SIG-M5 (cell line): ENCODE data around the gene AWAT2.

ENCODE experiments used
- DNase-seq: peaks from one replicate; lab custom pipeline; 2025; lab: John Stamatoyannopoulos, UW

AWAT2 gene

GRCh38 chrX:69996113-69996468 lies 53.6 kb downstream of the AWAT2 start:
- DNase-seq: no peak

DNA sequence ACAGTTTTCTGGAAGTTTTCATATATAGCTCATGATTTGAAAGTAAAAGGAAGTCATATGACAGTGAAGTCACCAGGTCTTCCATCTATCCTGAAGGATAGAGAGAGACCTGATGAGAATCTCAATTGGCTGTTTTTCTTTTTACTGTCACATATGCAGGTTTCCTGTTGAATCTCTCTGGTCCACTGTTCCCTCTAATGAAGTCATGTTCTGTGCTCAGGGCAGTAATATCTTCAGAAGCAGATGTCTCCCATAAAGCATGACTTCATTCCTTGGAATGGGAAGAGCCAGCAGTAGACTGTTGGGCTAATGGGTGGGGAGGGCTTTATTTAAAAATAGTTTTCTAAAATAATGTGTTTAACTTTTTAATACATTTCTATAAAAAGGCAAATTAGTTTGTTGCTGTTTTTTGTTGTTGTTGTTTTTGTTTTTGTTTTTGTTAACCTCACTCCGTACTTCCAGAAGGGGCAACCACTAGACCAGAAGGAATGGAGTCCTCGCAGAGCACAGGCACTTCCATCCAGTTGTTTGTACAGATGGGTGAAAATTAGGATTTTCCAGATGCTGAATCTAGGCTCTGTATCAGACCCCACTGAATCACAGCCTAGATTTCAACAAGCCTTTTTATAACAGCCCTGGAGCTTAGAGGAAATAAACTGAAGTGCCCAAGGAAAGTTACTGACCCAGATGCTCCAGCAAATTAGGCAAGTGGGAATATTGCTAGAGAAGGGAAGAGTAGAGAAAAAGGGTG lies 54.2 kb downstream of the AWAT2 start:
- DNase-seq: no peak

DNA sequence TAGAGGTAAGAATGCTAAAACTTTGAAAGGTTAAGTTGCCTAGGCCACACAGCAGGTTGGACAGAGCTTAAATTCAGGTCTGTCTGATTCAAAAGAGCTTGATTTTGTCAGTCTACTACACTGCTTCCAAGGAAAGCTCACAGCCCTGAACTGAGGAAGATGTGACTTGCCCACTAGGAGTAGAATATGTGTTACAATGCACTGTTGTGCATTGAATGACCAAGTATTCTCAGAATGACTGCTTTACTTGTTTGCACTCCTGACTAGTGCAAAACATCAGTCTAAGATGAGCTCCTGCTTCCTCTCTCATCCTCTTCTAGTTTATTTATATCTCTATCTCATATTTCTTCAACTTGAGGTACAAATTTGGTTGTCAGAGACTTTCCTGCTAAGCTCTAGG lies 56.2 kb downstream of the AWAT2 start:
- DNase-seq: no peak

GRCh38 chrX:69991685-69992084 lies 58.1 kb downstream of the AWAT2 start:
- no peak for DNase-seq
